HepG2 (cell line): ENCODE data around the gene FAM50A. TPM values are rescaled to one million over a fixed set of nuclear protein-coding genes. Genes with fewer than 3 reads are reported as not detected.
A peak's percentile ranks its signal among the peaks of the same experiment; 100 is the strongest.

Source experiments
- ATAC-seq: fragments of 200-7000 bp; cut with Tn5 transposase; 3 replicates; pipeline ENCODE4 v1.9.1; 2020; ENCODE audit warnings: mild to moderate bottlenecking, moderate library complexity
- BruUV-seq: library from RNA; stranded (reverse); fragments of 400-500 nt; replicated peaks from 2 replicates; lab custom pipeline; 2021; lab: Mats Ljungman, UMichigan
- CTCF ChIA-PET: fragments of 300-600 bp; formaldehyde crosslinking; extraction: SDS; loops from one replicate; lab custom pipeline; 2021; ENCODE audit warnings: low total read pairs, inconsistent platforms, low intra/inter-chr PET ratio; lab: Yijun Ruan, JAX
- POLR2A ChIA-PET: fragments of 350-600 bp; sonication (Branson Sonifier 250); formaldehyde crosslinking; loops from one replicate; lab custom pipeline; 2020; ENCODE audit warnings: antibody characterized with exemption, inconsistent platforms; lab: Yijun Ruan, JAX
- DNase-seq: peaks from one replicate; pipeline ENCODE4 v3.0.0-alpha.2; 2015; ENCODE audit warnings: low spot score
- FAIRE-seq: peaks from 3 replicates; lab custom pipeline; 2011; peaks lifted over from hg19 to GRCh38; lab: Jason Lieb, UNC
- H2AFZ ChIP-seq: one replicate; pipeline ENCODE4 v1.6.1; 2011; ENCODE audit warnings: low read length, inconsistent platforms
- H3K27ac ChIP-seq: fragments of 300-600 bp; 3 replicates; pipeline ENCODE4 v1.8.0; 2011; ENCODE audit warnings: mixed run types, mild to moderate bottlenecking, mixed read lengths, low read length, inconsistent platforms; ENCODE audit not compliant: insufficient read depth; ENCODE audit errors: extremely low read length
- H3K27me3 ChIP-seq, 2 experiments: fragments of 200-600 bp in 1 of 2; 2 replicates in 1 of 2; 3 replicates in 1 of 2; pipeline versions ENCODE4 v1.6.0 to v1.8.0; 2011; ENCODE audit warnings: low read length in 2 of 2, mild to moderate bottlenecking in 2 of 2, moderate library complexity in 2 of 2, inconsistent platforms in 1 of 2; ENCODE audit not compliant: insufficient read depth in 2 of 2, control insufficient read depth in 1 of 2
- H3K36me3 ChIP-seq, 2 experiments: fragments of 200-600 bp in 1 of 2; replicated peaks in 1 of 2; 2 replicates in 1 of 2; 3 replicates in 1 of 2; pipeline versions ENCODE4 v1.5.1 to v1.8.0; 2011; ENCODE audit warnings: low read length in 2 of 2, inconsistent platforms in 1 of 2; ENCODE audit not compliant: insufficient read depth in 2 of 2, control insufficient read depth in 1 of 2
- H3K4me1 ChIP-seq: 2 replicates; pipeline ENCODE4 v1.5.1; 2012; ENCODE audit warnings: low read length, inconsistent platforms; ENCODE audit not compliant: insufficient read depth
- H3K4me2 ChIP-seq: 2 replicates; pipeline ENCODE4 v1.6.0; 2011; ENCODE audit warnings: low read depth, low read length, inconsistent platforms
- H3K4me3 ChIP-seq, 3 experiments: fragments of 200-600 bp in 1 of 3; sonication (generic), shearing (Covaris generic) in 1 of 3; replicated peaks in 1 of 3; 2 replicates each; pipeline ENCODE4 v1.5.1; 2011 to 2016; ENCODE audit warnings: low read length in 3 of 3, inconsistent platforms in 2 of 3, low read depth in 2 of 3, mild to moderate bottlenecking in 2 of 3, control low read depth in 1 of 3, mixed read lengths in 1 of 3; ENCODE audit not compliant: insufficient read depth in 1 of 3
- H3K79me2 ChIP-seq: one replicate; pipeline ENCODE4 v1.6.1; 2011; ENCODE audit warnings: low read length, inconsistent platforms; ENCODE audit not compliant: insufficient read depth
- H3K9ac ChIP-seq: 2 replicates; pipeline ENCODE4 v1.6.0; 2011; ENCODE audit warnings: mild to moderate bottlenecking, low read depth, low read length, inconsistent platforms; ENCODE audit not compliant: insufficient read depth
- H3K9me3 ChIP-seq: 2 replicates; pipeline ENCODE4 v1.5.1; 2012; ENCODE audit warnings: mild to moderate bottlenecking, low read length
- H4K20me1 ChIP-seq: 2 replicates; pipeline ENCODE4 v1.6.0; 2011; ENCODE audit warnings: inconsistent platforms, mild to moderate bottlenecking, low read length, moderate library complexity; ENCODE audit not compliant: insufficient read depth
- HMGXB3 ChIP-seq: sonication (generic); formaldehyde crosslinking; IDR thresholded peaks from 2 replicates; pipeline ENCODE4 v1.4.0; 2020; ENCODE audit warnings: missing genetic modification reagents, borderline replicate concordance
- MTF2 ChIP-seq: sonication (generic); formaldehyde crosslinking; IDR thresholded peaks from 2 replicates; pipeline ENCODE4 v1.5.0; 2020; ENCODE audit warnings: missing genetic modification reagents, borderline replicate concordance
- RARA ChIP-seq: IDR thresholded peaks from 2 replicates; pipeline ENCODE4 v1.6.1; 2016; ENCODE audit warnings: missing genetic modification reagents, missing compliant biosample characterization
- ZHX2 ChIP-seq, 2 experiments: sonication (generic) in 1 of 2; formaldehyde crosslinking in 1 of 2; IDR thresholded peaks; 2 replicates each; pipeline versions ENCODE4 v1.6.1 to v1.9.0; 2014 to 2022; ENCODE audit warnings: antibody characterized with exemption in 1 of 2, borderline replicate concordance in 1 of 2, inconsistent platforms in 1 of 2, low read depth in 1 of 2, missing genetic modification reagents in 1 of 2
- WGBS: methylation state at CpG from one replicate; pipeline ENCODE4 v1.1.6; 2017; ENCODE audit warnings: low lambda C conversion rate; 5-methylcytosine and 5-hydroxymethylcytosine counted together
- in situ Hi-C: cut with HindIII; loops from 2 replicates; pipeline ENCODE4 v1.10.0; 2017; ENCODE audit warnings: low pct_unique_long_range_greater_than_20kb; ENCODE audit not compliant: extremely low pct_ligation_motif_present
- intact Hi-C: fragments of 100-400 bp; cut with micrococcal nuclease; formaldehyde crosslinking; loops from one replicate; pipeline ENCODE4 v1.10.0; 2022; ENCODE audit not compliant: unreplicated experiment
- polyA plus RNA-seq, 8 experiments: library from polyadenylated mRNA; depleted of rRNA in 3 of 8; stranded (reverse) in 7 of 8; unstranded in 1 of 8; fragments of >200 nt; fragmentation: Illumina TruSeq in 4 of 8; extraction: Trizol in 4 of 8; gene quantifications; 2 replicates each; pipeline versions ENCODE4 v1.2.1 to v1.2.3, GENCODE V29; 2011 to 2016; ENCODE audit warnings: low read depth in 4 of 8, missing spikeins in 1 of 8, mixed read lengths in 1 of 8; ENCODE audit not compliant: insufficient read depth in 1 of 8
- total RNA-seq, 5 experiments: library from RNA; depleted of rRNA; stranded (reverse); fragments of >200 nt; fragmentation: Illumina TruSeq; extraction: Trizol; gene quantifications; 2 replicates each; pipeline ENCODE4 v1.2.3, GENCODE V29; 2016; ENCODE audit warnings: low read depth in 1 of 5
- TF ChIP-seq, protein P1 (sequence below): sonication (generic); formaldehyde crosslinking; IDR thresholded peaks from 2 replicates; pipeline ENCODE4 v1.5.0; 2020; ENCODE audit warnings: mild to moderate bottlenecking, missing genetic modification reagents
- TF ChIP-seq, protein P2 (sequence below): sonication (generic); formaldehyde crosslinking; IDR thresholded peaks from 2 replicates; pipeline ENCODE4 v1.8.0; 2022; ENCODE audit warnings: low read depth, missing genetic modification reagents

The FAM50A gene
- total and polyA plus RNA-seq, 2 of the 13 experiments (the other 11 are each of a cell fraction or from before 2014, with no cell fraction given) = 30.7 to 40.7 TPM

DNA sequence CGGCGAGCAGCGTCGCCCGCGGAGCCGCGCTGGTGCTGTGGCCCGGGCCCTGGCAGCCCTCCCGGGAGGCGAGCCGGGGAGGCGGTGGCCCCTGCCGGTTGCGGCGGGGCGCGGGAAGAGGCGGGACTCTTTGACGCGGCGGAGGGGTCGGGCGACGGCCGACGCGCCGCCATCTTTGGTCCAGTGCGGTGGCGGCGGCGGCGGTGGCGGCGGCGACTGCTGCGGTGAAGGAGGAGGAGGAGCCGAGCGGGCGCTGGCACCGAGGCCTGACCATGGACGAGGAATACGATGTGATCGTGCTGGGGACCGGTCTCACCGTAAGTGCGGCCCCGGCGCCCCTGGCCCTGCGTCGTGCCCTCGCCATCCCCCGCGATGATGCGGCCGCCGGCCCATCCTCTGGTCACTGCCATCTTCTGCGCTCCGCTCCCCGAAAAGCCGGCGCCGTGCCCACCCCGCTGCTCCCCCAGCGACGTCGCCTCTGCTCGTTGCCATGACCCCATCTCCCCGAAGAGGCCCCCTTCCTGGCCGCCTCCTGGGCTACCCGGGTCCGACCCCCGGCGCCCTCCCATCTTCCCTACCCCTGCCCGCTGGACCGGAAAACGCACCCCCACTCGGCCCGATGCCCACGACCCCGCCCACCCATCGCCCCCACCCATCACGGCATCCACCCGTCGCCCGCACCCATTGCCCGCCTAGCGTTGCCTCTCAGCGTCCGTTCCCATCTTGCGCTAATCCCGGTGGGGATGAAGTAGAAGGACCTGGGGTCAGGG is 6.8 kb upstream of the FAM50A start, which contains the start of gene GDI1:
Gene GDI1 (plus strand): TSS at position 172 of the 770 bp plus-strand sequence. CDS start 101 bp downstream, at position 273.
- DNase-seq = no peak
- peak within 1 kb of the TSS; percentile 60 for H3K9ac ChIP-seq
- BruUV-seq = no TSS peak
- TF ChIP-seq RARA (CRISPR knock-in tag) (no peak), ZHX2 (IDR thresholded peaks at IDR 0.05; ENCODE audit: low read depth) (peak; percentile 72; the same call in 1 of the 2 replicates), ZHX2 (CRISPR knock-in tag; IDR thresholded peaks at IDR 0.05; ENCODE audit: borderline replicate concordance) (no peak), HMGXB3 (CRISPR knock-in tag) (no peak), MTF2 (CRISPR knock-in tag) (no peak)
- TF ChIP-seq, protein P1, sequence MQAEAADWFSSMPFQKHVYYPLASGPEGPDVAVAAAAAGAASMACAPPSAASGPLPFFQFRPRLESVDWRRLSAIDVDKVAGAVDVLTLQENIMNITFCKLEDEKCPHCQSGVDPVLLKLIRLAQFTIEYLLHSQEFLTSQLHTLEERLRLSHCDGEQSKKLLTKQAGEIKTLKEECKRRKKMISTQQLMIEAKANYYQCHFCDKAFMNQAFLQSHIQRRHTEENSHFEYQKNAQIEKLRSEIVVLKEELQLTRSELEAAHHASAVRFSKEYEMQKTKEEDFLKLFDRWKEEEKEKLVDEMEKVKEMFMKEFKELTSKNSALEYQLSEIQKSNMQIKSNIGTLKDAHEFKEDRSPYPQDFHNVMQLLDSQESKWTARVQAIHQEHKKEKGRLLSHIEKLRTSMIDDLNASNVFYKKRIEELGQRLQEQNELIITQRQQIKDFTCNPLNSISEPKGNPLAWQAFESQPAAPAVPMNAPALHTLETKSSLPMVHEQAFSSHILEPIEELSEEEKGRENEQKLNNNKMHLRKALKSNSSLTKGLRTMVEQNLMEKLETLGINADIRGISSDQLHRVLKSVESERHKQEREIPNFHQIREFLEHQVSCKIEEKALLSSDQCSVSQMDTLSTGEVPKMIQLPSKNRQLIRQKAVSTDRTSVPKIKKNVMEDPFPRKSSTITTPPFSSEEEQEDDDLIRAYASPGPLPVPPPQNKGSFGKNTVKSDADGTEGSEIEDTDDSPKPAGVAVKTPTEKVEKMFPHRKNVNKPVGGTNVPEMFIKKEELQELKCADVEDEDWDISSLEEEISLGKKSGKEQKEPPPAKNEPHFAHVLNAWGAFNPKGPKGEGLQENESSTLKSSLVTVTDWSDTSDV (CRISPR knock-in tag) = no peak
- TF ChIP-seq, protein P2, sequence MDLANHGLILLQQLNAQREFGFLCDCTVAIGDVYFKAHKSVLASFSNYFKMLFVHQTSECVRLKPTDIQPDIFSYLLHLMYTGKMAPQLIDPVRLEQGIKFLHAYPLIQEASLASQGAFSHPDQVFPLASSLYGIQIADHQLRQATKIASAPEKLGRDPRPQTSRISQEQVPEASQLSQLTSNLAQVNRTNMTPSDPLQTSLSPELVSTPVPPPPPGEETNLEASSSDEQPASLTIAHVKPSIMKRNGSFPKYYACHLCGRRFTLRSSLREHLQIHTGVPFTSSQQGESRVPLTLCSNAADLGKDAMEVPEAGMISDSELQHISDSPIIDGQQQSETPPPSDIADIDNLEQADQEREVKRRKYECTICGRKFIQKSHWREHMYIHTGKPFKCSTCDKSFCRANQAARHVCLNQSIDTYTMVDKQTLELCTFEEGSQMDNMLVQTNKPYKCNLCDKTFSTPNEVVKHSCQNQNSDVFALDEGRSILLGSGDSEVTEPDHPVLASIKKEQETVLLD = 0 out of 2 replicates have a peak, but pooled peaks have one; percentile 29

More for the DNA sequence above, 6.8 kb upstream of the FAM50A start, which contains the start of gene GDI1:
- FAIRE-seq (no peak), ATAC-seq (peak; percentile 65)
- H3K36me3 ChIP-seq = no peaks in the 10 kb centered on the region; a peak in 3 of 5 replicates
- in situ Hi-C loops (no loop called here), intact Hi-C loops (no loop called here)
- ChIA-PET POLR2A (no interaction called here), CTCF (no interaction called here)
- no peaks in the 10 kb centered on the region for H3K27me3 ChIP-seq
- peak within 1 kb of the TSS; percentile 74 for H3K4me2 ChIP-seq
- H3K9me3 ChIP-seq = no peaks in the 10 kb centered on the region
- H3K79me2 ChIP-seq = peaks cover 14% of the 10 kb centered on the region
- H3K4me1 ChIP-seq = peaks cover 8% of the 10 kb centered on the region
- no CpG with 5 or more reads among the region's 93 CpGs for WGBS
- no peak within 1 kb of the TSS for H2AFZ ChIP-seq
- H4K20me1 ChIP-seq = no peaks in the 10 kb centered on the region
- H3K4me3 ChIP-seq = peak within 1 kb of the TSS; percentile 54 to 87 (median 72); a peak in 5 of 6 replicates
- peak within 1 kb of the TSS; percentile 46 for H3K27ac ChIP-seq
